Glutamatergic neuron (in vitro differentiated cells): ENCODE data around the gene KCNK15. TPM values are rescaled to one million over a fixed set of nuclear protein-coding genes. Genes with fewer than 3 reads are reported as not detected.

Source experiments
- DNase-seq: peaks from one replicate; pipeline ENCODE4 v3.0.0; 2022
- H3K27ac Mint-ChIP-seq: one replicate; pipeline ENCODE4 v1.8.0; 2020; ENCODE audit warnings: mild to moderate bottlenecking, mixed read lengths, inconsistent platforms; ENCODE audit not compliant: unreplicated experiment
- H3K27me3 Mint-ChIP-seq: one replicate; pipeline ENCODE4 v1.8.0; 2020; ENCODE audit warnings: mild to moderate bottlenecking, moderate library complexity, mixed read lengths, inconsistent platforms; ENCODE audit not compliant: unreplicated experiment
- H3K36me3 Mint-ChIP-seq: one replicate; pipeline ENCODE4 v1.8.0; 2020; ENCODE audit warnings: mild to moderate bottlenecking, mixed read lengths, inconsistent platforms; ENCODE audit not compliant: unreplicated experiment
- H3K4me1 Mint-ChIP-seq: one replicate; pipeline ENCODE4 v1.8.0; 2020; ENCODE audit warnings: mild to moderate bottlenecking, low read depth, mixed read lengths, inconsistent platforms; ENCODE audit not compliant: unreplicated experiment
- H3K4me3 Mint-ChIP-seq: one replicate; pipeline ENCODE4 v1.8.0; 2020; ENCODE audit warnings: mild to moderate bottlenecking, mixed read lengths, inconsistent platforms; ENCODE audit not compliant: unreplicated experiment
- H3K9me3 Mint-ChIP-seq: one replicate; pipeline ENCODE4 v1.8.0; 2020; ENCODE audit warnings: mild to moderate bottlenecking, moderate library complexity, mixed read lengths, inconsistent platforms; ENCODE audit not compliant: unreplicated experiment
- total RNA-seq: library from RNA; stranded (reverse); fragmentation: NEBNext Ultra II Directional; extraction: Animal tissue kit (Norgen Biotek cat#: 25700); gene quantifications from one replicate; pipeline ENCODE4 v1.2.1, GENCODE V29; 2021; ENCODE audit not compliant: unreplicated experiment
- TF ChIP-seq, protein P1 (sequence below): fragments of 200-600 bp; sonication (generic); IDR thresholded peaks from one replicate; pipeline ENCODE4 v1.5.0; 2021; ENCODE audit not compliant: partially characterized antibody, unreplicated experiment

Gene KCNK15
- total RNA-seq, 1 donor from 2014 or later = 0.22 TPM

DNA sequence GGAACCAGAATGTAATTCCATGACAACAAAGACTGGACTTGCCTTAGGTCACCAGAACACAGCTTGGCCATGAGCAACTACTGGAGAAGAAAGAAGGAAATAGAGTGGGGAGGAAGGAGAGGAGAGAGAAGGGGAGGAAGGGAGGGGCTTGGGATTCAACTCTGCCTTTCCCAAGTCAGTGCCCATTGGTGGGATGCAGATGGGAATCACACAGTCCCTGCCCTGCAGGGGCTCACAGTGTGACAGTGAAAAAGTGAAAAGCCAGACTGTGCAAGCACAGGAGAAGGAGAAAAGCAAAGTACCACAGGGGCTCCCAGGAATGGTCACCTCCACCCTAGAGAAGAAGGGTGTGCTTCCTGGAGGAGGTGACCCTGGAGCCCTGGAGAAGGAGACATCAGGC is 50.6 kb downstream of the KCNK15 start:
- H3K4me1 Mint-ChIP-seq = peaks cover 27% of the 10 kb centered on the region
- no peaks in the 10 kb centered on the region for H3K36me3 Mint-ChIP-seq
- H3K27me3 Mint-ChIP-seq = no peaks in the 10 kb centered on the region
- no peak overlapping the region for H3K27ac Mint-ChIP-seq
- no peak overlapping the region for H3K4me3 Mint-ChIP-seq
- no peaks in the 10 kb centered on the region for H3K9me3 Mint-ChIP-seq
- TF ChIP-seq, protein P1, sequence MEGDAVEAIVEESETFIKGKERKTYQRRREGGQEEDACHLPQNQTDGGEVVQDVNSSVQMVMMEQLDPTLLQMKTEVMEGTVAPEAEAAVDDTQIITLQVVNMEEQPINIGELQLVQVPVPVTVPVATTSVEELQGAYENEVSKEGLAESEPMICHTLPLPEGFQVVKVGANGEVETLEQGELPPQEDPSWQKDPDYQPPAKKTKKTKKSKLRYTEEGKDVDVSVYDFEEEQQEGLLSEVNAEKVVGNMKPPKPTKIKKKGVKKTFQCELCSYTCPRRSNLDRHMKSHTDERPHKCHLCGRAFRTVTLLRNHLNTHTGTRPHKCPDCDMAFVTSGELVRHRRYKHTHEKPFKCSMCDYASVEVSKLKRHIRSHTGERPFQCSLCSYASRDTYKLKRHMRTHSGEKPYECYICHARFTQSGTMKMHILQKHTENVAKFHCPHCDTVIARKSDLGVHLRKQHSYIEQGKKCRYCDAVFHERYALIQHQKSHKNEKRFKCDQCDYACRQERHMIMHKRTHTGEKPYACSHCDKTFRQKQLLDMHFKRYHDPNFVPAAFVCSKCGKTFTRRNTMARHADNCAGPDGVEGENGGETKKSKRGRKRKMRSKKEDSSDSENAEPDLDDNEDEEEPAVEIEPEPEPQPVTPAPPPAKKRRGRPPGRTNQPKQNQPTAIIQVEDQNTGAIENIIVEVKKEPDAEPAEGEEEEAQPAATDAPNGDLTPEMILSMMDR = no peak
- DNase-seq = no peak

DNA sequence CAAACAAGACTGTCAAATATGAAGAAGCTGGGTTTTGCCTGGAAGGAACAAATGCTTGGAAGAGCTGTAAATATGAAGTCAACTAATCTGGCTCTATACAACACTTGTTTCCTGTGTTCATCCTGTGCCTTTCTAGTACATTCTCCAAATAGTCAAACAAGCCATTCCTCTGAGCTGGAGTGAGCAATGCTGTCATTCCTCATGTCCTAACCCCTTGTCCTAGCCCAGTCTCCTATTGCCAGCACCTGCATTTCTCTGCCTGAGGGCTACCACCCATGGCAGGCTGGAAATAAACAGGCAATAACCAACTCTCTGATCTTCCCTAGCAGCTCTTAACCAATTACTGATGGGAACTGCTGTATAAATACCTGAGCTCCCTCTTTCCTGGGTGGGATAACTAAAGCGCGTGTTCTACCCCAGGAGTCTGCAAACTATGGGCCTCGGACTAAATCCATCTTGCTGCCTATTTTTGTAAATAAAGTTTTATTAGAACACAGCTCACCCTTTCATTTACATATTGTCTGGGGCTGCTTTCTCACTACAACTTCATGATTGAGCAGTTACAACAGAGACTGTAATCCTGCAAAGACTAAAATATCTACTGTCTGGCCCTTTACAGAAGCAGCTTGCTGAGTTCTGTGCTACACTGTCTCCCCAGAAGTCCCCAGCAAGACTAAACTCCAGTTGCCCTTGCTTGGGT is 51.2 kb downstream of the KCNK15 start:
- Mint-ChIP-seq H3K27me3 (no peaks in the 10 kb centered on the region), H3K9me3 (no peaks in the 10 kb centered on the region), H3K36me3 (no peaks in the 10 kb centered on the region), H3K4me1 (peaks cover 26% of the 10 kb centered on the region), H3K4me3 (no peak overlapping the region), H3K27ac (no peak overlapping the region)
- TF ChIP-seq, protein P1 = no peak
- DNase-seq = no peak

DNA sequence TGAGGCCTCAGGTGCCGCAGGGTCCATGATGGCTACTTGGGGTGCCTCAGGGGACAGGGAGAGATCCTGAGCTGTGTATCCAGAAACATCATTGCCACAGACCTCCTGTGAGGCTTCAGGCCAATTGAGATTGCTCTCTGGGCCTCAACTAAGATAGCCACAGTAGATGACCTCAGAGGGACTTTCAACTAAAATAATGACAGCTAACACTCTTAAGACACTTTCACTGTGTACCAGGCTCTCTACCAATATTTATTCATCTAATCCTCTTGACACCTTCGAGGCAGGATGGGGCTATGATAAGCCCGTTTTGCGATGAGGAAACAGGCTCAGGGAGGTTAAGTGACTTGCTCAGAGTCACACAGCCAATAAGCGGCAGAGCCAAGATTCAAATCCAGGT is 54.0 kb downstream of the KCNK15 start:
- peaks cover 5% of the 10 kb centered on the region for H3K9me3 Mint-ChIP-seq
- H3K4me3 Mint-ChIP-seq = no peak overlapping the region
- no peaks in the 10 kb centered on the region for H3K36me3 Mint-ChIP-seq
- H3K4me1 Mint-ChIP-seq = peaks cover 39% of the 10 kb centered on the region
- no peak overlapping the region for H3K27ac Mint-ChIP-seq
- DNase-seq = no peak
- TF ChIP-seq, protein P1 = no peak
- peaks cover 5% of the 10 kb centered on the region for H3K27me3 Mint-ChIP-seq

DNA sequence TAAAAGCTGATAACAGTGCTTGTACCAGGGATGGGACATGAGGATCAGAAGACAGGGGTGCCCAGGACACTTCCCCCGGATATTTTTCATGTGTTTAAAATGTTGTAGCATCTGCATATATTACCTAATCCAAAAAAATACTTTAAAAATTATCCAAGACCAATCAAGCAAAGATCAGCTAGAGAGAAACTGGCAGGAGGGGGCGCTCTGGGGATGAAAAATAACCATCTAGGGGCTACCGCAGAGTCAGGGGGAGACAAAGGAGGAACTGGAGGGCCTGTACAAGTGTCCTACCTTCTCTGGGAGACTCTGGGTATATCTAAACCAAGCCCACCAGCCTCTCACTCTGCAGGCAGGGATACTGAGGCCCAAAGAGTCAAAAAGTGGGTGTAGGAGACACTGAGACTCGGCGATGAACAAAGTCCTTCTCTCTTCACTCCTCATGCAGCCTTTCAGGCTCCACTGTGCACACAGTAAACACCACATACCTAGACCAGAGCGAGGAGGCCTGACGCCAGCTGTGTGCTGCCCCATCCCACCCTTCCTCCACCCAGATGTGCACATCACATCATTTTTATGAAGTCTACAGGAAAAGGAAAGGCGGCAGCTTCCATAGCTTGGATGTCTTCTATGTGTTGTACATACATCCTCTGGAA is 54.9 kb downstream of the KCNK15 start:
- peaks cover 5% of the 10 kb centered on the region for H3K9me3 Mint-ChIP-seq
- peaks cover 44% of the 10 kb centered on the region for H3K4me1 Mint-ChIP-seq
- no peak overlapping the region for H3K27ac Mint-ChIP-seq
- TF ChIP-seq, protein P1 = no peak
- no peak overlapping the region for H3K4me3 Mint-ChIP-seq
- H3K36me3 Mint-ChIP-seq = no peaks in the 10 kb centered on the region
- peaks cover 5% of the 10 kb centered on the region for H3K27me3 Mint-ChIP-seq
- DNase-seq = peak; percentile 39

Other genes with a start within 250 kb of the KCNK15 start
- 125 TPM for gene SERINC3, start 223.8 kb upstream of the KCNK15 start, total RNA-seq
- gene PKIG, start 163.3 kb upstream of the KCNK15 start, total RNA-seq = 42.0 TPM
- 3.1 TPM for gene ADA, start 94.2 kb upstream of the KCNK15 start, total RNA-seq
- not detected for gene CCN5, start 30.5 kb upstream of the KCNK15 start, total RNA-seq
- 96.1 TPM for gene RIMS4, start 64.7 kb downstream of the KCNK15 start, total RNA-seq
- gene YWHAB, start 139.8 kb downstream of the KCNK15 start, total RNA-seq = 181 TPM
- 27.7 TPM for gene PABPC1L, start 164.2 kb downstream of the KCNK15 start, total RNA-seq
- gene TOMM34, start 214.5 kb downstream of the KCNK15 start, total RNA-seq = 10.8 TPM
- gene STK4, start 220.6 kb downstream of the KCNK15 start, total RNA-seq = 32.6 TPM